GM18507 (cell line): Measurements from ENCODE around the gene FAM50A.

Experiments
- DNase-seq: peaks from one replicate; pipeline ENCODE4 v3.0.0; 2011; ENCODE audit warnings: low read depth; ENCODE audit not compliant: insufficient read length; ENCODE audit errors: extremely low spot score
- FAIRE-seq: peaks from 2 replicates; lab custom pipeline; 2011; peaks lifted over from hg19 to GRCh38; lab: Jason Lieb, UNC

The FAM50A gene

GRCh38 chrX:154411981-154412340 is 32.0 kb upstream of the FAM50A start:
- FAIRE-seq (peak; percentile 97), DNase-seq (no peak)

DNA sequence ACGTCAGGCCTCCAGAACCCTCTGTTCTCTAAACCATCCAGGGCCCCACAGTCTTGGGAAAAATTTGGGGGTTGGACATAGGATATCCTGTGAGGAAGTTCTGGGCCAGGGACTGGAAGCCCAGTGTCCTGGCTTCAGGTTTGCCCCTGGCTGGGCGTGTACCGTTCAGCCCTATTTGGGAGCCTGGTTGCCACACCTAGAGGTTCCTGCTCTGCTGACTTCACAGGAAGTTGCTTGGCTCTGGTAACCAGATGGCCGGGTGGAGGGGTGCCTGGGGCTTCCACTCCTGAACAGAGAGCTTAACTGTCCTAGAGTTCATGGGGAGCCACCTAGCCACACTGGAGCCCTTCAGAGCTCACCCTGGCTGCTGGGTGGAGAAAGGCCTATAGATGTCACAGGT is 31.5 kb upstream of the FAM50A start:
- DNase-seq (no peak), FAIRE-seq (peak; percentile 88)

DNA sequence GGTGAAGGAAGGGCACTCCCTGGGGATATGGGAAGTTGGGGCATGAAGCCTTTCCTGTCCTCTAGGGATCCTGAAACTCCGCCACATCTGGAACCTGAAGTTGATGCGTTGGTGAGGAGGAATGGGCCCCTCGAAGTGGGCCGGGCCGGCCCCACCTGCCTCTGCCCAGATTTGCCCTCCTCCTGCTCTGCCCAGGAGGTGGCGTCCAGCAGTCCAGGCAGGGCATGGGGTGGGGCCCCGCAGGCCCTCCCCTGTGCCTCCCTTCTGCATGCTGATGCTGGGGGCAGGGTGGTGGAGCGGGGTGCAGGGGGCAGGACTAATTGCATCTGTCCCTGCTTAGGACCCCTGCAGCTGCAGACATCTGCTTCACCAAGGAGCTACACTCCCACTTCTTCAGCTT is 30.8 kb upstream of the FAM50A start:
- no peak for FAIRE-seq
- no peak for DNase-seq

- DNase-seq (no peak), FAIRE-seq (no peak)
Measured at GRCh38 chrX:154417157-154417556, 26.8 kb upstream of the FAM50A start.

DNA sequence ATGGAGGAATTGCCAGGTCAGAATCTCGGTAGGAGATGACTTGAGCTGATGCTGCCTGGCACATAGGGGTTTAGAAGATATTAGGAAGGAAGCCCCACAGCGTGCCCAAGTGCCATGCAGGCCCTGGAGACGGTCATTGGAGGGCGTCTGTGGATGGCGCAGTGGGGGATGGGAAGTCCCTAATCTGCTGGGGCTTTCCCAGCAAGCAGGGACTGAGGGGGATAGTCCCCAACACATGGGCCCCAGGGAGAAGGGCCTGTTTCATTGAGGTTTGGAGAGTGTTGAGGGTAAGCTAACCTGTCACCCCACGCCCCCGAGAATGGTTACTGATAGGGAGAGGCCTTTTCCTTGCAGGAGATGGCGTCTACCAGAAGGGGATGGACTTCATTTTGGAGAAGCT is 24.8 kb upstream of the FAM50A start:
- FAIRE-seq (no peak), DNase-seq (no peak)

GRCh38 chrX:154419688-154420401 is 24.1 kb upstream of the FAM50A start:
- no peak for FAIRE-seq

GRCh38 chrX:154420402-154420756 is 23.6 kb upstream of the FAM50A start:
- FAIRE-seq (no peak), DNase-seq (no peak)

More at GRCh38 chrX:154419688-154420401, 24.1 kb upstream of the FAM50A start:
- no peak for DNase-seq

DNA sequence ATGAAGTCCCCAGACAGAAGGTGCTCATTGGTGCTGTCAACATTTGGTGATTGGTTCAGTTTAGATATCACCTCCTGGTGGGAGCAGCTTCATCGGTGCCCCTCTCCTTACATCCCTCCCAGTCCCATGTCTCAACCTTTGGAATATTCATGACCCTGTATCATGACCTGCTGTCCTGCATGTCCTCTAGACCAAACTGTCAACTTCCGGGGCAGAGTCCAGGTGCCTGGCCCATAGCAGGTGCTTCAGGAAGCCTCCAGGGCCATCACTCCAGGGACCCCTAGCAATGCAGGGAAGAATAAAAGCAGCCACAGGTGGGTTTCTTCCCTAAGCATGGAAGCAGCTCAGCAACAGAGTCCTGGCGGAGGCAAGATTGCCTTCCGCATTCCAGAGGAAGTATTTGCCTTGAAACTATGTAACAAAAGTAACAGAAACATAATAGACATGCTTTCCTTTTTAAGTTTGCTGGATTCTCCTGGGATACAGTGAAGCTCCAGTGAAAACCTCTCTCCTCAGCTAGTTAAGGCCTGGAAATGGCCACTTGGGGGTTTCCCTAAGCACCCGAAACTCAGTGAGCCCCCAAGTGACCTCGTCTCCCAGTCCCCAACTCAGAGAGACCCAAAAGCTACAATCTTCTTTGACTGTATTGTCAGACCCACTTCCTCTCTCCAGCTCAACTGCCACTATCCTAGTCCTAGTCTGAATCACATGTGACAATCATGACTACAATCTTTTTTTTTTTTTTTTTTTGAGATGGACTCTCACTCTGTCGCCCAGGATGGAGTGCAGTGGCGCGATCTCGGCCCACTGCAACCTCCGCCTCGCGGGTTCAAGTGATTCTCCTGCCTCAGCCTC is 16.8 kb upstream of the FAM50A start:
- FAIRE-seq (no peak), DNase-seq (no peak)

GRCh38 chrX:154428176-154429171 is 15.5 kb upstream of the FAM50A start, which contains the start of gene ATP6AP1:
TSS of gene ATP6AP1 (plus strand) at chrX:154428677. CDS start at chrX:154428693, 16 bp downstream.
- DNase-seq = peak; percentile 76
- peak; percentile 98 for FAIRE-seq

GRCh38 chrX:154429711-154430110 is 14.2 kb upstream of the FAM50A start:
- peak; percentile 42 for FAIRE-seq
- no peak for DNase-seq

DNA sequence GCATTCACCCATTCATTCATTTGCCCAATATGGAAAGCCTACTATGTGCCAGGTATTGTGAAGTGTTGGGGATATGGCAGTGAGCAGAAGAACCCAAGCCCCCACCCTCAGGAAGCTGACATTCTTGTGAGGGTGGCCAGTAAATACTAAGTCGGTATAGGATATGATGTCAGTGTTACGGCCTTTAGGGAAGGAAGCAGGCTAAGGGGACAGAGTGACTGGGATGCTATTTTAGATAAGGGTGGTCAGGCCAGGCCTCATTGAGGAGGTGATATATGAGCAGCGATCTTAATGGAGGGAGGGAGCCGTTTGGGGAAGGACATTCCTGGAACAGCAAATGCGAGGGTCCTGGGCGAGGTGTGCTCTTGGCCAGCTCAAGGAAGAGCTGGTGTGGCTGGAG is 13.5 kb upstream of the FAM50A start:
- DNase-seq (no peak), FAIRE-seq (no peak)

DNA sequence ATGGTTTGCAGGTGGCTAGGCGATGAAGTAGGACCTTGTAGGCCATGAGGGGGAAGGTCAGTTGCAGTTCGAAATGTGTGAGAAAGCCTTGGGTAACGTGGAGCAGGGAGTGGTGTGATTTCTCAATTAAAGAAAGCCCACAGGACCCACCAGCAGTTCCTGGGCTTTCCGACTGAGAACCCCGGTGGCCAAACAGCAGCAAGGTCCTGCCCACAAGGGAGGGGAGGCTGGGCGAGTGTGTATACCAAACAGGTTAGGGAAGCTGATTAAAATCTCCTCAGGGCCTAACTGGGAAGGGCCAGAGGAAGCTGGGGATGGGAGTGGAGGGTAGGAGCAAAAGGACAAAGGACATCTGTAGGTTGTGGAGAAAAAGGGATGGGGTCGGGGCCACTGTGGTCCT is 13.0 kb upstream of the FAM50A start:
- FAIRE-seq (no peak), DNase-seq (no peak)

DNA sequence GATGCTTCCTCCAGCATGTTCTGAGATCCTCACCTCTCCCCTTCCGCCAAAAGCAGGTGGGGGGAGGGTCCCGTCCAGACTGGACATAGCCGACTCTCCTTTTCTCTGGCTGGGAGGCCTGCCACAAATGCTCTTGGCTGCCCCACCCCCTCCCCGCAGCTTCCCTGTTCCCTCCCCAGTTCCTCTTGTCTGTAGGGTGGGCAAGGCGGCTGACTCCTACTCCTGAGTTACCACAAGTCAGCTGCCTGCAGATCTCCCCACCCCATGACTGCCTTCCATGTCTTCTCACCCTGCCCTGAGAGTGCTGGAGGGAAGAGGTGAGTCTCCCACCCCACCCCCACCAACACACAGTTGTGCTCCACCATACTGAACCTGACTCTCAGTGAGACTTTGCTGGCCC is 12.6 kb upstream of the FAM50A start:
- DNase-seq = no peak
- FAIRE-seq = no peak

GRCh38 chrX:154432210-154432609 is 11.7 kb upstream of the FAM50A start:
- FAIRE-seq (no peak), DNase-seq (no peak)

DNA sequence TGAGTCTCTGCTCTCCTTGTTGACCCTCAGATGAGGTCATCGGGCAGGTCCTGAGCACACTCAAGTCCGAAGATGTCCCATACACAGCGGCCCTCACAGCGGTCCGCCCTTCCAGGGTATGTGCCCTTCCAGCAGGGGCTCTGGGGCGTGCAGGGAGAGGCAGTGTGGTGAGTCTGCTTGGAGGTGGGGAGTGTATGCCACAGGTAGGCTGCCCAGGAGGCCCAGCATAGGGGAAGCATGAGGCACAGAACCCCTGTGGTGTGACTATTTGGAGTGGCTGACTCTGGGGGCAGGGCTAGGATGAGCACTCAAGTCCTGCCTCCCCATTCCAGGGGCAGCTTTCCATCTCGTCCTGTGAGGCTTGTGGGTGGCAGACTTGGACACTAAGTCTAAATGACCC is 10.3 kb upstream of the FAM50A start:
- DNase-seq (no peak), FAIRE-seq (no peak)

DNA sequence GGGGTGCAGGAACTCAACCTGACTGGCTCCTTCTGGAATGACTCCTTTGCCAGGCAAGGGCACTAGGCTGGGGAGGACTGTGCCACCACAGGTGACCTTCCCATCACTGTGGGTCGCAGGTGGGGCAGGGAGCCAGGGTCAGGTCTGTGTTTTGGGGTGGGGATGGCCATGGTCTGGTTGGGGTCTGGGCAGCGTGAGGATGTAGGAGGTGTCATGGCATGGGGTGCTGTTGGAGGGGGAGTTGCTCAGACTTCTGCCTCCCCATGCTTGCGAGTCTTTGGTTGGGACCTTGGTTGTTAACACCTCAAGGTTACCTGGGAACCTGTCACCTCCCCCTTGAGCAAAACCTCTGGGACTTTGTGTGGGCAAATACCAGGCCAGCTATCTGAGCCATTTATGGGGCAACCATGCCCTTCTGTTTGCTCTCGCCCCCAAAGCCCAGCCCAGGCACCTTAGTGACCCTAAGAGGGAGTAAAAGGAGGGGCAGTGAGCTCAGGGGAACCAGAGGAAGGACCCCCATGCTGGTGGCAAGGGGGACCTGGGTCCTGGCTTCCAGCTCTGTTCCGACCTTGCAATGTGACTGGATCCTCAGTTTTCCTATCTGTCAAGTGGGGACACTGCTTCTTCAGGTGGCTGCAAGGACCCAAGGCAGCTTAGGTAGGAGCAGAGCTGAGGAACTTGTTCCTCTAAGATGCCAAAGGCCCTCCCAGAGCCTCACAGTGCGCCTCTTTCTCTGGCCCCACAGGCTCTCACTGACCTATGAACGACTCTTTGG is 9.4 kb upstream of the FAM50A start:
- no peak for FAIRE-seq

DNA sequence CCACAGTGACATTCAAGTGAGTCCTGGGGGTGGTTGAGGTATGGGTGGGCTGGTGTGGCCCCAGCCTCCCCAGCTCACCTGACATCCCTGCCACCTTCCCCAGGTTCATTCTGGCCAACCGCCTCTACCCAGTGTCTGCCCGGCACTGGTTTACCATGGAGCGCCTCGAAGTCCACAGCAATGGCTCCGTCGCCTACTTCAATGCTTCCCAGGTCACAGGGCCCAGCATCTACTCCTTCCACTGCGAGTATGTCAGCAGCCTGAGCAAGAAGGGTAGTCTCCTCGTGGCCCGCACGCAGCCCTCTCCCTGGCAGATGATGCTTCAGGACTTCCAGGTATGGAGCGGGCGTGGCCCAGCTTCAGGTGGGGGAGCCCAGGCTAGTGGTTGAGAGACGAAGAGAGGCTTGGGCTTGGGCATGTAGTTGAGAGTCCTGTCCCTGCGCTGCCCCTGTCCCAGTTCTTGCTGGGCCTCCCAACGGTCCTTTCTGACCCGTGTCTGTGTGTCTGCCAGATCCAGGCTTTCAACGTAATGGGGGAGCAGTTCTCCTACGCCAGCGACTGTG is 8.7 kb upstream of the FAM50A start:
- FAIRE-seq = no peak
- no peak for DNase-seq

More for the DNA sequence above, 9.4 kb upstream of the FAM50A start:
- DNase-seq = no peak

DNA sequence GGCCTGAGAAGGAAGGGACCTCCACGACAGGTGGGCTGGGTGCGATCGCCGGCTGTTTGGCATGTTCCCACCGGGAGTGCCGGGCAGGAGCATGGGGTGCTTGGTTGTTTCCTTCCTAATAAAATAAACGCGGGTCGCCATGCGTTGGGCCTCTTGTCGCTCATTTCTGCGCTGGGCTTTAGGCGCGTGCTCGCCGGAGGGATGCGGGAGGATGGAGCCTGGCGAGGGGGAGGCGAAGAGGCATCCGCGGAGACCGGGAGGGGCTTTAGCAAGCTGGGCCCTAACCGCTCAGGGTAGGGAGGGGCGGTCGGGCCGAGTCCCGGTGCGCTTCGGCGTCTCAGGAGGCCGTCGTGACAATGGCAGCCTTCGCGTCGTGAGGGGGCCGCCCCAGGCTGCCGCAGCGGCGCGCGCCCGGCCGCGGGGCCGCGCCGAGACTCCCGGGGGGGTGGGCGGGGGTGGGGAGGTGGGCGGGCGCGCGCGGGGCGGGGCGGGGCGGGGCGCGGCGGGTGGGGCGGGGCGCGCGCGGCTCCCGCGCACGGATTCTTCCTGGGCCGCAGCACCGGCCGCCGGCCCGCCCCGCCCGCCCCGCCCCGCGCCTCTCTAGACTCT is 7.5 kb upstream of the FAM50A start:
- DNase-seq = no peak
- FAIRE-seq = no peak
